IMR-90 (cell line): ENCODE data around the gene MYBPHL. TPM values are rescaled to one million over a fixed set of nuclear protein-coding genes. Genes with fewer than 3 reads are reported as not detected.

Experiments
- ATAC-seq: fragments of 200-7000 bp; cut with Tn5 transposase; 2 replicates; pipeline ENCODE4 v1.9.1; 2020; ENCODE audit warnings: low read depth, mild to moderate bottlenecking, moderate library complexity
- BruUV-seq: library from RNA; stranded (reverse); fragments of 400-500 nt; replicated peaks from 2 replicates; lab custom pipeline; 2021; lab: Mats Ljungman, UMichigan
- CTCF ChIA-PET: fragments of 300-600 bp; formaldehyde crosslinking; extraction: SDS; loops from one replicate; lab custom pipeline; 2021; ENCODE audit warnings: antibody characterized with exemption; lab: Yijun Ruan, JAX
- POLR2A ChIA-PET: fragments of 300-600 bp; sonication (Branson Sonifier 250); formaldehyde crosslinking; loops from one replicate; lab custom pipeline; 2022; ENCODE audit warnings: antibody characterized with exemption; ENCODE audit not compliant: unreplicated experiment; lab: Charles Lee
- DNase-seq: peaks from one replicate; pipeline ENCODE4 v3.0.0; 2013
- H2AFZ ChIP-seq: replicated peaks from 2 replicates; pipeline ENCODE3; 2013; ENCODE audit warnings: low read length, mild to moderate bottlenecking; ENCODE audit not compliant: poor library complexity
- H2AK5ac ChIP-seq: 2 replicates; pipeline ENCODE4 v1.6.1; 2013; ENCODE audit warnings: low read depth, low read length, inconsistent platforms
- H2AK9ac ChIP-seq: replicated peaks from 2 replicates; pipeline ENCODE3; 2013; ENCODE audit warnings: mild to moderate bottlenecking, low read depth, low read length, moderate library complexity; ENCODE audit not compliant: poor library complexity
- H2BK120ac ChIP-seq: 2 replicates; pipeline ENCODE4 v1.6.1; 2013; ENCODE audit warnings: low read depth, low read length, inconsistent platforms
- H2BK15ac ChIP-seq: 3 replicates; pipeline ENCODE4 v1.6.1; 2013; ENCODE audit warnings: low read depth, low read length, inconsistent platforms
- H2BK20ac ChIP-seq: 2 replicates; pipeline ENCODE4 v1.6.1; 2013; ENCODE audit warnings: low read depth, mild to moderate bottlenecking, inconsistent platforms, low read length, moderate library complexity
- H2BK5ac ChIP-seq: 2 replicates; pipeline ENCODE4 v1.6.1; 2013; ENCODE audit warnings: mild to moderate bottlenecking, low read depth, low read length, inconsistent platforms; ENCODE audit not compliant: poor library complexity, severe bottlenecking
- H3K14ac ChIP-seq: replicated peaks from 2 replicates; pipeline ENCODE4 v1.6.1; 2013; ENCODE audit warnings: low read depth, low read length, inconsistent platforms
- H3K18ac ChIP-seq: 2 replicates; pipeline ENCODE4 v1.6.1; 2013; ENCODE audit warnings: low read depth, low read length, control low read depth
- H3K23ac ChIP-seq: 2 replicates; pipeline ENCODE4 v1.6.1; 2013; ENCODE audit warnings: low read depth, low read length, inconsistent platforms
- H3K27ac ChIP-seq: 2 replicates; pipeline ENCODE4 v1.5.1; 2013; ENCODE audit warnings: mild to moderate bottlenecking, control low read depth, low read length; ENCODE audit not compliant: insufficient read depth
- H3K27me3 ChIP-seq: 2 replicates; pipeline ENCODE4 v1.6.1; 2013; ENCODE audit warnings: low read length; ENCODE audit not compliant: control insufficient read depth, insufficient read depth
- H3K36me3 ChIP-seq: 2 replicates; pipeline ENCODE4 v1.6.1; 2013; ENCODE audit warnings: low read length, mixed read lengths; ENCODE audit not compliant: control insufficient read depth, insufficient read depth
- H3K4ac ChIP-seq: 2 replicates; pipeline ENCODE4 v1.6.1; 2013; ENCODE audit warnings: low read depth, low read length, inconsistent platforms
- H3K4me1 ChIP-seq: 2 replicates; pipeline ENCODE4 v1.6.1; 2013; ENCODE audit warnings: low read length, mixed read lengths; ENCODE audit not compliant: control insufficient read depth, insufficient read depth
- H3K4me2 ChIP-seq: 2 replicates; pipeline ENCODE4 v1.6.1; 2013; ENCODE audit warnings: low read depth, mild to moderate bottlenecking, control low read depth, low read length, moderate library complexity
- H3K4me3 ChIP-seq: 2 replicates; pipeline ENCODE4 v1.5.1; 2013; ENCODE audit warnings: low read depth, mild to moderate bottlenecking, control low read depth, low read length, moderate library complexity; ENCODE audit not compliant: insufficient read depth
- H3K56ac ChIP-seq: 2 replicates; pipeline ENCODE4 v1.6.1; 2013; ENCODE audit warnings: low read length, inconsistent platforms; ENCODE audit not compliant: insufficient read depth; ENCODE audit errors: extremely low read depth
- H3K79me1 ChIP-seq, 2 experiments: 2 replicates each; pipeline ENCODE4 v1.6.1; 2013; ENCODE audit warnings: low read length in 2 of 2, inconsistent platforms in 1 of 2, low read depth in 1 of 2
- H3K9ac ChIP-seq: 2 replicates; pipeline ENCODE4 v1.6.1; 2013; ENCODE audit warnings: low read depth, low read length, control low read depth
- H3K9me1 ChIP-seq: 2 replicates; pipeline ENCODE4 v1.6.1; 2013; ENCODE audit warnings: low read length, inconsistent platforms; ENCODE audit not compliant: insufficient read depth
- H3K9me3 ChIP-seq: 2 replicates; pipeline ENCODE4 v1.6.1; 2013; ENCODE audit warnings: low read length; ENCODE audit not compliant: control insufficient read depth, insufficient read depth
- H4K20me1 ChIP-seq: 2 replicates; pipeline ENCODE4 v1.6.1; 2013; ENCODE audit warnings: low read length, inconsistent platforms; ENCODE audit not compliant: insufficient read depth
- H4K5ac ChIP-seq: 2 replicates; pipeline ENCODE4 v1.6.1; 2013; ENCODE audit warnings: mild to moderate bottlenecking, low read depth, low read length, control low read depth
- H4K8ac ChIP-seq, 2 experiments: 2 replicates each; pipeline ENCODE4 v1.6.1; 2013; ENCODE audit warnings: low read depth in 2 of 2, low read length in 2 of 2, control low read depth in 1 of 2, inconsistent platforms in 1 of 2
- H4K91ac ChIP-seq: 2 replicates; pipeline ENCODE4 v1.6.1; 2013; ENCODE audit warnings: low read depth, low read length, inconsistent platforms; ENCODE audit not compliant: insufficient read depth
- NFE2L2 ChIP-seq: fragments of 150-350 bp; IDR thresholded peaks from 2 replicates; pipeline ENCODE4 v1.6.1; 2016; ENCODE audit warnings: low read depth, mild to moderate bottlenecking, low read length
- WGBS, 2 experiments: methylation state at CpG; one replicate each; pipeline versions ENCODE4 v1.1.5 to v1.1.7; 2013; ENCODE audit warnings: missing lambda C conversion rate in 2 of 2; ENCODE audit not compliant: insufficient read length in 1 of 2; ENCODE audit errors: extremely low coverage in 2 of 2; 5-methylcytosine and 5-hydroxymethylcytosine counted together
- dilution Hi-C: fragments of 300-500 bp; cut with HindIII; formaldehyde crosslinking; loops from one replicate; pipeline ENCODE4 v1.14.3; 2018; ENCODE audit warnings: low sequenced_read_pairs; ENCODE audit not compliant: unreplicated experiment
- in situ Hi-C: fragments of 300-500 bp; cut with MboI; formaldehyde crosslinking; loops from 3 replicates; pipeline ENCODE4 v1.14.3; 2019; ENCODE audit warnings: low sequenced_read_pairs, inconsistent platforms, mixed read lengths
- intact Hi-C: fragments of 100-400 bp; cut with micrococcal nuclease; formaldehyde crosslinking; loops from 2 replicates; pipeline ENCODE4 v1.10.0; 2022
- polyA plus RNA-seq, 3 experiments: library from polyadenylated mRNA; depleted of rRNA; stranded (reverse); fragments of >200 nt; gene quantifications; 2 replicates each; pipeline ENCODE4 v1.2.3, GENCODE V29; 2012; ENCODE audit warnings: low replicate concordance in 1 of 3
- total RNA-seq: library from RNA; depleted of rRNA; stranded (reverse); fragments of >200 nt; gene quantifications from 2 replicates; pipeline ENCODE4 v1.2.3, GENCODE V29; 2012

The MYBPHL gene
- total and polyA plus RNA-seq, 2 of the 4 experiments (the other 2 are of a cell fraction): 0.07 TPM; not detected in 1

DNA sequence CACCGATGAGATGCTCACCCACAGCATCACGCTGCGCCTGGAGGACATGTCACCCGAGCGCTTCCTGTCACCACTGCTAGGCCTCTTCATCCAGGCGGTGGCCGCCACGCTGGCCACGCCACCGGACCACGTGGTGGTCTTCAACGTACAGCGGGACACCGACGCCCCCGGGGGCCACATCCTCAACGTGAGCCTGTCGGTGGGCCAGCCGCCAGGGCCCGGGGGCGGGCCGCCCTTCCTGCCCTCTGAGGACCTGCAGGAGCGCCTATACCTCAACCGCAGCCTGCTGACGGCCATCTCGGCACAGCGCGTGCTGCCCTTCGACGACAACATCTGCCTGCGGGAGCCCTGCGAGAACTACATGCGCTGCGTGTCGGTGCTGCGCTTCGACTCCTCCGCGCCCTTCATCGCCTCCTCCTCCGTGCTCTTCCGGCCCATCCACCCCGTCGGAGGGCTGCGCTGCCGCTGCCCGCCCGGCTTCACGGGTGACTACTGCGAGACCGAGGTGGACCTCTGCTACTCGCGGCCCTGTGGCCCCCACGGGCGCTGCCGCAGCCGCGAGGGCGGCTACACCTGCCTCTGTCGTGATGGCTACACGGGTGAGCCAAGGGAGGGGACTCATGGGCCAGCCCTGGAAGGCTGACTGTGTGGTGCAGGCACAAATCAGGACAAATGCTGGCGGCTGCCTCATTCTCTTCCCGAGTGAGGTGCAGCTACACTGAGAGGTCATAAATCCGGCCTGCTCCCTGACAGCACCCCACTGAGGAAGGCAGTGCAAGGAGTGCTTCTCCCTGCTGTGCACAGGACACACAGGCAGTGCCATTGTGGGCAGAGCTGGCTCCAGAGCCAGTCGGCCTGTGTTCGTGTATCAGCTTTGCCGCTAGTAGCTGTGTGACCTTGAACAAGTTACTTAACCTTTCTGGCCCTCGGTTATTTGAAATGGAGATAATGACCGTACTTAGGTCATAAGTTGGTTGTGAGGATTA, 48.0 kb downstream of the MYBPHL start:
- Histone ChIP-seq H2BK15ac (no peak overlapping the region), H3K27ac (no peak overlapping the region), H3K18ac (no peak overlapping the region), H4K8ac (no peak overlapping the region), H2AK9ac (no peak overlapping the region), H3K9me3 (no peaks in the 10 kb centered on the region), H3K4ac (no peak overlapping the region), H3K79me1 (0 out of 4 replicates have a peak, but pooled peaks cover 0 to 8% of the 10 kb centered on the region in 2 experiments), H3K4me1 (peaks cover 11% of the 10 kb centered on the region), H3K23ac (no peak overlapping the region), H4K91ac (no peak overlapping the region), H3K9ac (no peak overlapping the region), H4K5ac (no peak overlapping the region), H3K4me2 (no peak overlapping the region), H3K36me3 (no peaks in the 10 kb centered on the region), H3K9me1 (no peaks in the 10 kb centered on the region; the same call in 1 of the 2 replicates), H3K14ac (no peak overlapping the region), H2BK20ac (no peak overlapping the region), H4K20me1 (no peaks in the 10 kb centered on the region), H3K4me3 (no peak overlapping the region), H3K56ac (no peak overlapping the region), H2BK5ac (no peak overlapping the region), H2AFZ (peak overlapping the region; percentile 60), H3K27me3 (no peaks in the 10 kb centered on the region), H2BK120ac (no peak overlapping the region), H2AK5ac (no peak overlapping the region)
- in situ Hi-C loops: no loop called here
- intact Hi-C loops: no loop called here
- no peak for ATAC-seq
- dilution Hi-C loops: no loop called here
- DNase-seq: no peak
- ChIA-PET CTCF (no interaction called here), POLR2A (no interaction called here)
- BruUV-seq: no TSS peak
- no peak for TF ChIP-seq NFE2L2
- WGBS, 2 experiments: 94% methylated on average over 45 of the region's 69 CpGs; no CpG with 5 or more reads in 1 of the 2 experiments
